Hepatocyte (in vitro differentiated cells): ENCODE results near the gene UNC119.

Experiments used
- CTCF ChIP-seq: fragments of 200-600 bp; sonication (generic); IDR thresholded peaks from 2 replicates; pipeline ENCODE4 v1.5.1; 2016; ENCODE audit warnings: antibody characterized with exemption, mild to moderate bottlenecking; ENCODE audit not compliant: poor library complexity
- EZH2 ChIP-seq: fragments of 200-600 bp; sonication (generic); IDR thresholded peaks from 2 replicates; pipeline ENCODE4 v1.6.1; 2016; ENCODE audit warnings: antibody characterized with exemption, mild to moderate bottlenecking, borderline replicate concordance

- TF ChIP-seq CTCF (no peak), EZH2 (no peak)
Observed at GRCh38 chr17:28533091-28533807, 19.2 kb downstream of the UNC119 start.
